Stimulated activated CD4-positive, alpha-beta T cell treated with anti-CD3 and anti-CD28 coated beads, Interleukin-1b, Interleukin-23, amount 100 ng/mL, for 1 hour (primary cell): Measurements from ENCODE around the gene SLC47A2.
"Not testable (repeated sequence)": the region's sequence is repeated elsewhere in the genome, so short reads cannot be mapped to it uniquely, and the experiment has no call there.

Experiments
- DNase-seq, 2 donors: peaks; one replicate each; pipeline ENCODE4 v3.0.0-alpha.2; 2020; ENCODE audit warnings: low read depth in 2 of 2

SLC47A2 gene

DNA sequence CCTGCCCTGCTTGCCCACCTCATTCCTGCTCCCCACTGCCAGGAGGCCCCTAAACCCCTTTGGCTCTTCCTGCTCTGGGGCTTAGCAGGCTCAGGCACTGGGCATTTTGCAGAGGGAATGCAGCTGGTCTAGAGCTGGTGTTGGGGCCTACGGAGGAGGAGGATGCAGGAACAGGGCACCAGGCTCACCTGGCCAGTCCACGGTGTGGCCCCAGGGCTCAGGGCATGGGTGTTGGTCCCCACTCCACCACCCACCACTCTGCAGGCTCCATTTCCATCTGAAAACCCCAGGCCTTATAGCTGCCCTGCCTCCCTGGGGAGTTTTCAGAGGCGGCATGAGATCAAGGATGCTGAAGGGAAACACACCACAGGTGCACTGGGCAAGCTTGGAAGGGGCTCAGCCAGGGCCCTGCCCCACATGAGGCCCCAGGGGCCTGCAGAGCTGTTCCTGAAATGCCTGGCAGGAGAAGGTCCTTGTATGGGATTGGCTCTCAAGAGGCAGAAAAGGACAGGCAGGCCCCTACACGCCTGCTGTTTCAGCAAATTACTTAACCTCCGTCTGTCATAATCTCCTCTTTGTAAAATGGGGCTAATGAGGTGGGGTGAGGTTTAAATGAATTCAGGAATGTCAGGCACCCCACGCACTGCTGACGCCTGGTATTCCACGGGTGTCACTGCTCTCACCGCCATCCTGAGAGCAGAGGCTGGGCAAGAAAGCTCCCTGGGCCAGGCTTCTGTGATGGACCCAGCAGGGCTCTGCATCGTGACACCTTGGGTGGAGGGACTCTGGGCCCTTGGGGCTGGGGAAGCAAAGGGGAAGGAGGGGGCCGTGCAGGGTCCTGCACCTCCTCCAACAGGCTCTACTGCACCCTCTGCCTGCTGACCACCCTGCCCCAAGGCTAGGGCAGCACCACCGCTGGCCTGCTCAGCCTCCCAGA, 9.3 kb downstream of the SLC47A2 start:
- DNase-seq: no peak

DNA sequence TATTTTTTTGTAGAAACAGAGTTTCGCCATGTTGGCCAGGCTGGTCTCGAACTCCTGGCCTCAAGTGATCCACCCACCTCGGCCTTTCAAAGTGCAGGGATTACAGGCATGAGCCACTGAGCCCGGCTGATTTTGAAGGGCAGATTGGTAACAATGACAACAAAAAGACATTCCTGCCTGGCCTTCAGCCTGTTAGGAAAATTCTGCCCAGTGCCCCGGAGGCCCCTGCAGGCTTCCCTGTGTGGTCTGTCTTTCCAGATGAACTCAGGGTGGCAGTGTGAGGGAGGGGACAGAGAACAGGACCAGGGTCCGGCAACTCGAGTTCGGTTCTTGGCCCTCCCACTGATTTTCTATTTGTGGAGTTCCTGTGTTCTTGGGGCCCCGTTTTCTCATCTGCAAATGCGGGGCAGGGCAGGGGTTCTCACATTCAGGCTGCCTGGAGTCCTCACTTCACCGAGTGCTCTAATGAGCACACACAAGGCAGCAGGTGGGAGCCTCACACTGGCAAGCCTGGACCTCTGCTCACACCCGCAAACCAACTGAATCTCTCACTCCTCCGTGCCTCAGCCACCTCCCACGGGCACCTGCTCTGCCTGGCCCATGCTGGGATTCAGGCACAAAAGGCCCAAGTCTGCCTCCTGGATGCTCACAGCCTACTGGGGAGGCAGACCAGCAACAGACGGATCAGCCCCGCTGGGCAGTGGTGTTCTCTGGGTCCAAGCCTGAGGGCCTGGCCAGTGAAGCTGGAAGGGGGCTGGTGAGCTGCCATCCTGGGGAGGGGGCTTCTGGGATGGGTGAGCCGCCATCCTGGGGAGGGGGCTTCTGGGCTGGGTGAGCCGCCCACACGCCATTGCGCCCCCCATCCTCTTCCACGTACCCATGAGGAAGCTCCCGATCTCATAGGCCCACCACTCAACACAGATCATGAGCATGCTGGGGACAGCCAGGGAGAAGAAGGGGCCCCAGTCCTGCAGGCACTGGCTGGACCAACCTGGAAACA, 10.3 kb downstream of the SLC47A2 start:
- DNase-seq: no peak

DNA sequence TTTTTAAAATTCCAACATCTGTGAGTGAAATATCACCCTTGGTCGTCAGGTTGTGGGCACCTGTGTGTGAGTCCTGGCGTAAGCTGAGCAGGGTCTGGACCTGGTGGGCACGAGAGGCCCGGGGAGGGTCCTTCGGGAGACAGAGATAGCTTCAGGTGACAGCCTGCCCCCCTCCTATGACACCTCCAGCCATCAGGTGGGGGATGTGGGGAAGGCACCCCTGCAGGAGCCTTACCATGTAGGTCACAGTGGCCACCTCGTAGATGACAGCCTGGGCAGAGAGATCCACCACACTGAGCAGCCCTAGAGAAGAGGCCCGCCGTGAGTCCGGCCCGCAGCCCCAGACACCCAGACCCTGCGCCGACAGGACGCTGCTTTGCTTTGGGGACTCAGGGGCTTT, 11.2 kb downstream of the SLC47A2 start:
- no peak for DNase-seq

DNA sequence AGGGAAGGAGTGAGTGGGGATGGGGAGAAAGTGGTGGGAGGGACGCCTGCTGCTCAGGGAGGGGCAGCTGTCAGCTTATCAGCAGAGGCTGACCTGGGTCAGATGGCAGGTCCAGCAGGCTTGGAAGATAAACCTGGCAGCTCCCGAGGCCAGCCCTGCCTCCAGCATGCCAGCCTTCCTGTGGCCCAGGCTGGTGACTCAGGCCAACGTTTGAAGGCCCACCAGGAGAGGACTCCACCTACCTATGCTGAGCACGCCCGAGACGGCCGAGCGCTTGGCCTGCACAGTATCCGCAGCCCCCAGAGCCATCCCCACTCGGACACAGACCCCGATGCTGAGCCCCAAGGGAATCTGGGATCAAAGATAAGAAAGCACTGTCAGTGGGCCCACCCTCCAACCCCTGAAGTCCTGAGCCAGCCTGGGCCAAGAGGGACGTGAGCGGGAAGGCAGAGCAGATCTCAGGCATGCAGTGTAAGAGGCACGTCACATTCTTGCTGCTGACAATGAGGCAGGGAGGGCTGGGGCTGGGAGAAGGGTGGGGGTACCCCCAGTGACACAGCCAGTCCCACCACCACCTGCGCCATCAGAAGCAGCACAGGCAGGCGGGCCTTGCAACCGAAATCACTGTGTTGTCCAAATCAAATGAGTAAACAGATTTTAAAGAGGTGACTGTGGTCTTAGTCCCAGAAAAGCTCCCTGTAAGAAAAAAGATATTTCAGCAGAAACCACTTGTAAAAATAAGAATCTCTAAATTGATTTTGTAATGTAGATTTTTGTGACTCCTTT, 12.4 kb downstream of the SLC47A2 start:
- DNase-seq: no peak

DNA sequence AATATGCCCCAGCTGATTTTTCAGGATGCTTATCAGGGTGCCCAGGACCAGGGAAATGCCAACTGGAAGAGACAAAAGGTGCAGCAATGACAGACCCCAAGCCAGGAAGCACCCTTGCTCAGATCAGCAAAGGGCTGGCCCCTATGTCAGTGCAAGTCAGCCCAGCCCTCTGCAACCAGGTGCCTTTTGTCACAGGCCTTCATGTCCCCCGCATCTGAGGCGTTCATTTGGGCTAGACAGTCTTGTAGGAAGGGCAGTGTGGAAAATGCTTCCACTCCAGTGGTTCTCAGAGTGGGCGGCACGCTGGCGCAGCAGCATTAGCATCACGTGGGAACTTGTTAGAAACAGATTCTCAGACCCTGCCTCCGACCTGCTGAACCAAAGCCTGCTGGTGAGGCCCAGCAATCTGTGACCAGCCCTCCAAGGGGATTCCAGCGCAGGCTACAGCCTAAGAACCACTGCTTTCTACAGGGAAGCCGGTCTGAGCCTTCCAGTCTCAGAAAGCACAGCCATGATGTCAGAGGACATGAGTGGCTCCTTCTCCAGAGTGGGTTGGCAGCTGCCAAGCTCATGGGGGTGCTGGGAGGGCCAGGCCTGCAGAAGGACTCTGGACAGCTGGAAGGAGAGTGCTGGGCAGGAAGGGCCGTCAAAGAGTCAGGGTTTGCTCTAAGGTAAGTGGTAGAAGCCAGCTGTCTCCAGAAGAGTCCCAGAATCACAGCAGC, 13.1 kb downstream of the SLC47A2 start:
- no peak for DNase-seq

DNA sequence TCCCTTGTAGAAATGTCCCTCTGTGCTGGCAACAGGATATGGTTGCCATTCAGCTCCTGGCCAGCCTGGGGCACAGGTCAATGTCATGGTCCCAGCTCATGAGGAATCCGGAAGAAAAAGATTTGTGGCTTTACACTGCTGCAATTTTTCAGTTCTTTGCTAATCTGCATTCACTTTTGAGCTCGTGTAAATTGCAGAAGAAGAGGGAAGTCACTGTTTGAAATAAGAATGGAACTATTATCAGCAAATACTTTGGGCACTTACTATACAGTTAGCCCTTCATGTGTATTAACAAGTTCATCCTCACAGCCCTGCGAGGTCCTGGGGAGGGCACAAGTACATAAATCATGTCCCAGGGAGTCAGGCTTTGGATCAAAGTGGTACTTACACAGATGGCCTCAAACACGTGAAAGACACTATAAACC, 14.2 kb downstream of the SLC47A2 start:
- DNase-seq: no peak

DNA sequence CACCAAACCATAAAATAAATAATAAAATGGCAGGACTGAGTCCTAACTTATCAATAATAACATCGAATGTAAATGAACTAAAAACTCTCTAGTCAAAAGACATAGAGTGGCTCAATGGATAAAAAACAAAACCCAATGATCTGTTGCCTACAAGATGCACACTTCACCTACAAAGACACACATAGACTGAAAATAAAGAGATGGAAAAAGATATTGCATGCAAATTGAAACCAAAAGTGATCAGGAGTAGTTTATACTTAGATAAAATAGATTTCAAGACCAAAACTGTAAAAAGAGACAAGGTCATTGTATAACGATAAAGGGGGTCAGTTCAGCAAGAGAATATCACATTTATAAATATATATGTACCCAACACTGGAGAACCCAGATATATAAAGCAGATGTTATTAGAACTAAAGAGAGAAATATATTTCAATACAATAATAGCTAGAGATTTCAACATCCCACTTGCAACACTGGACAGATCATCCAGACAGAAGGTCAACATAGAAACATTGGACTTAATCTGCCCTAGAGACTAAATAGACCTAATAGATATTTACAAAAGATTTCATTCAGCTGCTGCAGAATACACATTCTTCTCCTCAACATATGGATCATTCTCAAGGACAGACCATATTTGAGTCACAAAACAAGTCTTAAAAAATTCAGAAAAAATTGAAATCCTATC, 29.8 kb downstream of the SLC47A2 start:
- DNase-seq: no peak

DNA sequence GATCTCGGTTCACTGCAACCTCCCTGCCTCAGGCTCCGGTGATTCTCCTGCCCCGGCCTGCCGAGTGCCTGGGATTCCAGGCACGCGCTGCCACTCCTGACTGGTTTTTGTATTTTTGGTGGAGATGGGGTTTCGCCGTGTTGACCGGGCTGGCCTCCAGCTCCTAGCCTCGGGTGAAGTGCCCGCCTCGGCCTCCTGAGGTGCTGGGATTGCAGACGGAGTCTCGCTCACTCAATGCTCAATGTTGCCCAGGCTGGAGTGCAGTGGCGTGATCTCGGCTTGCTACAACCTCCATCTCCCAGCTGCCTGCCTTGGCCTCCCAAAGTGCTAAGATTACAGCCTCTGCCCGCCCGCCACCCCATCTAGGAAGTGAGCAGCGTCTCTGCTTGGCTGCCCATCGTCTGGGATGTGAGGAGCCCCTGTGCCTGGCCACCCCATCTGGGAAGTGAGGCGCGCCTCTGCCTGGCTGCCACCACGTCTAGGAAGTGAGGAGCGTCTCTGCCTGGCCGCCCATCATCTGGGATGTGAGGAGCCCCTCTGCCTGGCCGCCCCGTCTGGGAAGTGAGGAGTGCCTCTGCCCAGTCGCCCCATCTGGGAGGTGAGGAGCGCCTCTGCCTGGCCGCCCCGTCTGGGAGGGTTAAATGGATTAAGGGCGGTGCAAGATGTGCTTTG, 31.3 kb downstream of the SLC47A2 start:
- DNase-seq: not testable (repeated sequence)

DNA sequence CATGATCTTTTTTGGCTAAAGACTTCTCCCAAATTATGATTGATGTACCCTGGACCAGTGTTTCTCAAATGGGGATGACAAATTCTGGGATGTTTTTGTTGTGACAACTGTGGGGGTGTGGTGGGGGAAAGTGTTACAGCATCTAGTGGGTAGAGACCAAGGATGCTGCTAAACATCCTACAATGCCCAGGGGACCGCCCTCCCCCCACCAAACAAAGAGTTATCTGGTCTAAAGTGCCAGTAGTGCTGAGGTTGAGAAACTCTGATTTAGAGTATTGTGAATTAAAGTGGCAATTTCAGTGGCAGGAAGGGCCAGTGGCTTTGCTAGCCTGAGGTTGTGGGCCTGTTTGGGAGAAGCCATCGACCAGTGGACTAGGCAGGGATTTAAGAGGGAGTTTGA, 33.3 kb downstream of the SLC47A2 start:
- DNase-seq: no peak

DNA sequence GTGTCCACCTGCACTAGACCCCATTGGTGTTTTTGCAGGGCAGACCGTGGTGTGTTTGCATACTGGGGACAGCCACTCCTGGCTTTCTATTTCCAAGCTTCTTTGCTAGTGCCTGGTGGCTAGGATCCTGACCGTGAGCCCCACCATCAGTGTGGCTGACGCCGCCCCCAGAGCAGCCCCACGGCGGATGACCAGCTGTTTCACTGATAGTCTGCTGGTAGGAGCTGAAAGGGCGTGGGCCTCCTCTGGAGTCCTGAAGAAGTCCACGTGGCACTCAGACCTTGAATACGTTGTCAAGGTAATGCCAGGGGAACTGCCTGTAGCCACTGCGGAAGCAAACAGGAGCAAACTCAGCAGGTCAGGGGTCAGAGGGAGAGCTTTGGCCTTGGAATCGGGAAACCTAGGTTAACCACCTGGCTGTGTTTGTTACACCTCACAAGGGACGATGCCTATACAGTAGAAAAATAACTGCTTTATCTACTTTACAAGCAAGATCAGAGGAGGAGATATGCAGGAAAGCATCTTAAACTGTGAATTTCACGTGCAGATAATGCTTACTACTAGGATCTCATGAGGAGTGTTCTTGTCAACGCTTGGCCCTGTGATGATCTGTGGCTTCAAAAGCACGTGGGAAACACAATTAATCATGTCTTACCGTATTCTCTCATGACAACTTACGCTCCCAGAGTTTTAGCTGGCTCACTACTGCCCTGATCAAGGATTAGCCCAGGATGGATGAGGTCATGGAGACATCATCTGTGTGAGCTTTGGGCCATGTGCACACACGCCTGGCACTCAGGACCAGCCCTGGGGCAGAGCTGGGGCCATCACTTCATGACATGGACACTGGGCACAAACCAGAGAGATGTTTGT, 37.6 kb downstream of the SLC47A2 start:
- DNase-seq: no peak

DNA sequence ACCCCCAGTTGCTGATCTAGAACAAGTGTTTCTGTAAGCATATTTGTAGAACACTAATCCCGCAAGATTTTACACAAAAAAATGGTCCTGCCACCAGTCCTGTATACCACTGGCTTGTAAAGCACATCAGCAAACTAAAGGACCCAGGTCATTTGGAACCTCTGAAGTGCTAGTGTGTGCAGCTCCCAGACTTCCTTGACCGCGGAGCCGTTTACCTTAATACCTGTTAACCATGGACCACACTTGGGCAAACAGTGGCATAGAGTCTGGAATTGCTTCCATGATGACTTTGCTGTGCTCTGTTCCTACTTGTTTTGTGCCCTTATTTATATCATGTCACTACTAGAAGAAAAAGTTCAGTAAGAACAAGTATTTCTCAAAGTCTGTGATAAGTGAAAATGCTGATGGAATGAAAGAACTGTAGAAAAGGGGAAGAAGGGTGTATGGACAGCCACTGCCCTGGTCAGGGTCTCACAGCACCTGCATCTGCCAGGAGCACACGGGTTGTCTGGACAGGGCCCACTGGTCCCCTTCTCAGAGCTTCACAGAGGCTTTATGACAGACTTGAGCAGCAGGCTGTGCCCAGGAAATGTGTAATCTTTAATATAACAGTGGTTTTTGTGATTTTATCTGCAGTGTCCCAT, 38.5 kb downstream of the SLC47A2 start:
- DNase-seq: no peak

DNA sequence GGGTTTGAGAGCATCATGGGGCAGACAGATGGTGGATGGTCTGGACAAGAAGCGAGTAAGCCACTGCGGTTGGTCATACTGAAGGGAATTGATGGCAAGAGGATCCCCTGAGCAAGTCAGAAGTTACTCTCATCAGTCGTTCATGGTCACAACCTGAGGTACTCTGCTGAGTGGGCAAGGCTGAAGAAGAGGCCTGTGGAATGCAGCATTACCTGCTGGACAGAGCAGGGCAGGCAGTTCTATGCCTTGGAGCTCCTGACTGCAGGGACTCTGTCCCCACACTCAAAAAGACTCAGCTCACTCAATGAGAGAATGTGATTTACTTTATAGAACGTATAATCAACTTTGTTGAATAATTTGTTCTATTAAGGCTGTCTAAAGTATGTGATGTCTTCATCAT, 39.5 kb downstream of the SLC47A2 start:
- DNase-seq: no peak

DNA sequence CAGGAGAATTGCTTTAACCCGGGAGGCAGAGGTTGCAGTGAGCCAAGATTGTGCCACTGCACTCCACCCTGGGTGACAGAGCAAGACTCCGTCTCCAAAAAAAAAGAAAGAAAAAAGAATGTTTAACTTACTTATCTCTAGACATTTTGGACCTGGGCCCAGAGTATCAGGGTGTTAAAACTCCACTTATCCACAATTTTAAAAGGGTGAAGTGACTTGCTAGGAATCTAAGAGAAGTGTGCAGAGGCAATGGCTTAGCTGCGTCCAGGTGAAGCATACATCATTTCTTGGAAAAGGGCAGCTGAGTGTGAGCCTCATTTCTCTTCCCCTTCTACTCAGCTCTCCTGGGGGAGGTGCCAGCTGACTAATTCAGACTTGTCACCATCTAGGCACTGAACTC, 42.8 kb downstream of the SLC47A2 start:
- DNase-seq: no peak

DNA sequence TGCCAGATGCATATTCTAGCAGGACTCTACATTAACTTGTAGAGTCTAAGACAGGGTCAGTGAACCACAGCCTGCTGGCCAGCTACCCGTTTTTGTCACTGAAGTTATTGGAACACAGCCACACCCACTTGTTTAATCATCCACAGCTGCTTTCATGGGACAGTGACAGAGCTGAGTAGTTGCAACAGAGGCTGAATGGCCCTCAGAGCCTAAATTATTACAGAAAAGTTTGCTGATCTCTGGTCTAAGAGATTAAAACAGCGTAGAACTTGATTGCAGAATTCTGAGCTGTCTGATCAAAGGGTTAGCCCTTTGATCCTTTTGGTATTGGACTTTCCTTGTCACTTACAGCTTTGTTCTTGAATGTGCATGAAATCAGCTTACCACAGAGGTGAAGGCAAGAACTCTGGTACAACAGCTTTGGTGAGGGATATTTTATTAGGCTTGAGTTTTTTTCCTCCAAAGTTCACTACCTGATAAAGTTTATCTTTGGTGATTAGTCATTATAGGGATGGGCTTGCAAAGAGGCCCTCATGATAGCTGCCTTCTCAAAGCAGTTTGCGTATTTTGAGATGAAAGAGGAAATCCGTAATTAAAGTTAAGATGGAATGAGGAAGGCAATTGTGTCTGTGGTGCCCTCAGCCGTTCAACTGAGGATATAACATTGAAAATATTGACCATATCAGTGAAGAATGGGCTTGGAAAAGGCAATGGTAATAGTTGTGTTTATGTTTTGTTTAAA, 44.2 kb downstream of the SLC47A2 start:
- DNase-seq: no peak

DNA sequence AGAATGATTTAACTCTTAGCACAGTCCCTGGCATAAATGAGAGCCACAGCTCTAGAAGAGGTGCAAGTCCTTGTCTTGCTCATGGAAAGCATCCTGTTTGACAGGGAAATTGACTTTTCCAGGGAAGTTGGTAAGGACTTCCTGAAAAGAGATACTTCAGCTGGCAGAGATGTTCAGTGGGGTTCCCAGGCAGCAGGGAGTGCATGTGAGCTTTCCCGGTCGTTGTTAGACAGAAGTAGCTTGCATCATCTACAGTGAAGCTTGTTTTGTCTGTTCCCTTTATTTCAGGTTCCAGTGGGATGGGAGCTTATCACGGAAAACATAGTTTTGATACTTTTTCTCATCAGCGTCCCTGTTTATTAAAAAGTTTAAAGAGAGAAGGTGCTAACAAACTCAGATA, 45.0 kb downstream of the SLC47A2 start:
- no peak for DNase-seq

DNA sequence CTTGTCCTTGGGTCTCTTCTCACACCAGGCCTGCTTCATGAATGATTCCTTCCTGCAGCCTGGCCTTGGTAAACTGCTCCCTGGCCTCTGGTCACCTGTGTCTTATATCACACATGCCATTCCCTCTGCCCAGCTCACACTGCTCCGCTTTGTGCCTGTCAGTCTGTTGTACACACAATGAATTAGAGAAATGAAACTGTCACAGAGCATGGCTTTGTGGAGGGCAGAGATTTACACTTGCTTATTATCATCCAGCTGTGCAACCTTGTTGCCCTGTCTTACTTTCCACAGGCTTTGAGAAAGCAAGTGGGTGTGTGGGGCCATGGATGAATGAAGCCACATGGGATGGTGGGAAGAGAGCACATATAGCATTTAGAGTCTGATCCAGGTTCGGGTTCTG, 45.5 kb downstream of the SLC47A2 start:
- no peak for DNase-seq

DNA sequence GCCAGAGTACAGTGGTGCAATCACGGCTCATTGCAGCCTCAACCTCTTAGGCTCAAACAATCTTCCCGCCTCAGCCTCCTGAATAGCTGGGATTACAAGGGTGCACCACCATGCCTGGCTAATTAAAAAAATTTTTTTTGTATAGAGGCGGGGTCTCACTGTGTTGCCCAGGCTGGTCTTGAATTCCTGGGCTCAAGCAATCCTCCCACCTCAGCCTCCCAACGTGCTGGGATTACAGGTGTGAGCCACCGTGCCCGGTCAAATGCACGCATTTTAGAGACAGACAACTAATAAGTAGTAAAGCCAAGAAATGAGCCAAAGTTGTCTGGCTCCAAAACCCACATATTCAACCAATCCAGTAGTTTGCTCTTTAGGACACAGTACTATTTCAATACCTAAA, 46.7 kb downstream of the SLC47A2 start:
- DNase-seq: not testable (repeated sequence)

DNA sequence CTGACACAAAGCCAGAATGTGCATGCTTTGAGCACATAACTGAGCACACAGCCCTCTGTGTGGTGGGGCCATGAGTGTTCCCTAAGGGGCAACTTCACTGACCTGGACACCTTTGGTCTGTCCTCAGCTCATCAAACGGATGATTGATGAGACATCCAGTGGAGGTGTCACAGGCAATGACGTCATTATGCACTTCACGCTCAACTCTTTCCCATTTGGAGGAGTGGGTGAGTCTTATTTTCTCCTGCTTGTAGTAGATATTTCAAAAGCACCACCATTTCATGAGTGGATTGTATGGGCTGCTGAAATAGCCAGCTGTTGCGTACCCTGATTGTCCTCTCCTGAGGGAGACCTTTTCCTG, 51.6 kb downstream of the SLC47A2 start:
- DNase-seq: no peak
